ENCODE measurements around the gene TMEM143. TPM values are rescaled to one million over a fixed set of nuclear protein-coding genes. Genes with fewer than 3 reads are reported as not detected.

Gene TMEM143
- total and polyA plus RNA-seq, 2 of the 8 experiments (the other 6 are each of a cell fraction or from before 2014, with no cell fraction given): 14.2 to 19.1 TPM

DNA sequence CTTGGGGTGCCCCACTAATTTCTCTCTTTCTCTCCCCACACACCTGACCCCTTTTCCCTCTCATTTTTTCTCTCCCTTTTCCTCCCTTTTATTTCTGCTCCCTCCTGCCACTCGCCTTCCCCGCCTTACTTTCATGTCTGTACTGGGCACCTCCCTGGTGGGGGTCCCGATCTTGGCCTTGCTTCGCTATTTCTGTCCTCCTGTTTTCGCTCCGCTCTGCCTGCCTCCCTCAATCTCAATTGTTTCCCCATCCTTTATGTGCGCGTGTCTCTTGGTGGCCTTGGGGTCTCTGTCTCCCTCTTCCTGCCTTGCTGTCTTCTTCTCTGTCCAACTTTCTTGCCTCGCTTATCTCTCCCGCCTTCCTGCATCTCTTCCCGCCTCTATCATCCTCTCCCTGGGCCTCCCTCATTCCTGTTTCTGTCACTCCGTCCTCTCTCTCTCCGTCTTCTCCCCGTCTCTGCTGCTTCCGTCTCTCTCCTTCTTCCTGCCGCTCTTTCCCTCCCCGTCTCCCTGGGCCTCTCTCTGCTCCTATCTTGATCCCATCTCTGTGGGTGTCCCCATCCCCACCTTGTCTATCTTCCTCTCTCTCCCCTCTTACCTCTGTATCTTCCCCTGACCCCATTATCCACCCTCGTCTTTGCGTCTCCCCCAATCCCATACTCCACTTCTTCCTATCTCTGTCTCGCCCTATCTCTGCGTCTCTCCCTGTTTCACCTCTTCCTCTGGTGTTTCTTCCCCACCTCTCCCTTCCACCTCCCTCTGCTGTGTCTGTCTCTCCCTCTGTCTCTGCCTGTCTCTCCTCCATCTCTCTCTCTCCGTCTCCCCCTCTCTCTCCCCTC is 33.7 kb upstream of the TMEM143 start (continued):
- TF ChIP-seq, protein P1, sequence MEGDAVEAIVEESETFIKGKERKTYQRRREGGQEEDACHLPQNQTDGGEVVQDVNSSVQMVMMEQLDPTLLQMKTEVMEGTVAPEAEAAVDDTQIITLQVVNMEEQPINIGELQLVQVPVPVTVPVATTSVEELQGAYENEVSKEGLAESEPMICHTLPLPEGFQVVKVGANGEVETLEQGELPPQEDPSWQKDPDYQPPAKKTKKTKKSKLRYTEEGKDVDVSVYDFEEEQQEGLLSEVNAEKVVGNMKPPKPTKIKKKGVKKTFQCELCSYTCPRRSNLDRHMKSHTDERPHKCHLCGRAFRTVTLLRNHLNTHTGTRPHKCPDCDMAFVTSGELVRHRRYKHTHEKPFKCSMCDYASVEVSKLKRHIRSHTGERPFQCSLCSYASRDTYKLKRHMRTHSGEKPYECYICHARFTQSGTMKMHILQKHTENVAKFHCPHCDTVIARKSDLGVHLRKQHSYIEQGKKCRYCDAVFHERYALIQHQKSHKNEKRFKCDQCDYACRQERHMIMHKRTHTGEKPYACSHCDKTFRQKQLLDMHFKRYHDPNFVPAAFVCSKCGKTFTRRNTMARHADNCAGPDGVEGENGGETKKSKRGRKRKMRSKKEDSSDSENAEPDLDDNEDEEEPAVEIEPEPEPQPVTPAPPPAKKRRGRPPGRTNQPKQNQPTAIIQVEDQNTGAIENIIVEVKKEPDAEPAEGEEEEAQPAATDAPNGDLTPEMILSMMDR (IDR thresholded peaks at IDR 0.05; ENCODE audit: control extremely low read depth in 1 of 3, insufficient read depth in 1 of 3, low read depth in 1 of 3, low read length in 3 of 3): no peak
- no peak for TF ChIP-seq EP300 (IDR thresholded peaks at IDR 0.05; ENCODE audit: borderline replicate concordance in 1 of 2, low read depth in 2 of 2, low read length in 2 of 2)
- no peak for TF ChIP-seq EZH2 (IDR thresholded peaks at IDR 0.05; ENCODE audit: low read depth, low read length, severe bottlenecking)
